ENCODE results near the gene FZD8.

GRCh38 chr10:35639728-35640401, 2.2 kb downstream of the FZD8 start:
- TF ChIP-seq FOXK2 (IDR thresholded peaks at IDR 0.05) (no peak), ZNF384 (IDR thresholded peaks at IDR 0.05) (no peak), FOXM1 (IDR thresholded peaks at IDR 0.05; ENCODE audit: borderline replicate concordance) (no peak), HDGF (IDR thresholded peaks at IDR 0.05; ENCODE audit: borderline replicate concordance) (no peak), NFRKB (IDR thresholded peaks at IDR 0.05) (no peak), SUZ12 (IDR thresholded peaks at IDR 0.05) (no peak), FOXA1 (IDR thresholded peaks at IDR 0.05) (no peak), BHLHE40 (IDR thresholded peaks at IDR 0.05; ENCODE audit: borderline replicate concordance) (no peak)
